Activated CD8-positive, alpha-beta memory T cell treated with anti-CD3 and anti-CD28 coated beads, Interleukin-2, amount 50 U/mL, for 48 hours (primary cell): ENCODE results near the gene STK25.
A peak's percentile ranks its signal among the peaks of the same experiment; 100 is the strongest.
"Not testable (repeated sequence)": the region's sequence is repeated elsewhere in the genome, so short reads cannot be mapped to it uniquely, and the experiment has no call there.

Experiments used
- DNase-seq: peaks from one replicate; pipeline ENCODE4 v3.0.0-alpha.2; 2020

Gene STK25

DNA sequence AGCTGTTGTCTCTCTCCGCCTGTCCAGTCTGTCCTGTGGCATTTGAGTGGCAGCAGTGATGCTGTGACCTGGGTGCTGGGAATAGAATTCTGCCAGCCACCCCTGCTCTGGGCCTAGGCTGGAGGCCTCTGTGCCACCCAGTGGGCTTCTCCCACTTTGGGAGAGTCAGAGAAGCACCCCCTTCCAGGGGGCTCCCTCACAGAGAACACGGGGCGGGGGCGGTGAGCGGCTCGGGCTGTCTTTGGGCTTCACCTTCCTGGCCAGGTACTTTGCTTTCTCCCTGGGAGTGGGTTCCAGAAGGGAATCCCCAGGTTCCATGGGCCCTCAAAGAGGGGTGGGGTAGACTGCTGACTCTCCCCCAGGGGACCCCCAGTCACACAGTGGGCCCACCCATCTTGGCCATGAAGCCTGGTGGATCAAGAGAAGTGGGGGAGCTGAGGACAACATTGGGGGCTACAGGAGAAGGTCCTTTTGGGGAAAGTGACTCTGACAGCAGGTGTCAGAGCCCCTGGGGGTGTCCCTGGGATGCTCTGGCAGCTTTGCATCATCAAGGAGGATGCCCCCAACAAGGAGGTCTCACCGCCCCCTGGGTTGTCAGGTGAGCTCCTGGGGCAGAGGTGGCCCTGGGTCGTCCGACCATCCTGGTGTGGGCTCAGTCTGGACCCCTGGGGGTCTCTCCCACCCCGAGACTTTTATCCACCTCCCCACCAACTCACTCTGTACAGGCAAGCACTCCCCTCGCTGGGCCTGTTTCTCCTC, 31.4 kb upstream of the STK25 start:
- DNase-seq = peak; percentile 46

DNA sequence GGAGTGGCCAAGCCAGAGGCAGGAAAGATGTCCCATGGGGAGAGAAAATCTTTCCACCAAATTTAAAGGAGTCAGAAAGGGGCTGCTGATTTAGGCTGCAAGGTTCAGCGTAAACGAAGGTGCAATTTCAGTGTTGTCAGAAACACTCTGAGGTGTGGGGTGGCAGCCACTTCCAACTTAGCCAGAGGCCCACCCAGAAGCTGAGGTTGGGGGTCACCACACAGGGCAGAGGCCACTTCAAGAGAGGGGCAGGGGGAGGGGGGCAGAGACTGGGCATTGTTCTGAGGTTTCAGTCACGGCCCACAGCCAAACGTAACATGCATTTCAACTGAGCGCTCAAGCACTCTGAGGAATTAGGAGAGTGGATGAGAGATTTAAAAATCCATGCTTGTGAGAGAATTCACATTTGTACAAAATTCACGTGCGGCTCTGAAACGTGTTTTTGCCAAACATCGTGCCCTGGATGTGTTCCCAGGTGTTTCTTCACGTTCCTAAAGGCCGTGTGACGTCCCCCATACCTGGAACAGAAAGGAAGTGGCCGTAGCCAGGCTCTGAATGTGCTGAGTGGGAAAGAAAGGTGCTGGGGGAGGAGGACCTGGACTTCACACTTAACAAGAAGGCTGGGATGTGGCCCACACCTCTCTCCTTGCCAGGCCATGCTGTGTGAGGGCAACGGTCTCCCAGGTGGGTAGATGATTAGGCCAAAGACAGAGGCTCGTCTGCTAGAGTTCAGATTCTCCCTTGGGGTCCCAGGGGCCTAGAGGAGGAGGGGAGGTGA, 30.6 kb upstream of the STK25 start:
- no peak for DNase-seq

DNA sequence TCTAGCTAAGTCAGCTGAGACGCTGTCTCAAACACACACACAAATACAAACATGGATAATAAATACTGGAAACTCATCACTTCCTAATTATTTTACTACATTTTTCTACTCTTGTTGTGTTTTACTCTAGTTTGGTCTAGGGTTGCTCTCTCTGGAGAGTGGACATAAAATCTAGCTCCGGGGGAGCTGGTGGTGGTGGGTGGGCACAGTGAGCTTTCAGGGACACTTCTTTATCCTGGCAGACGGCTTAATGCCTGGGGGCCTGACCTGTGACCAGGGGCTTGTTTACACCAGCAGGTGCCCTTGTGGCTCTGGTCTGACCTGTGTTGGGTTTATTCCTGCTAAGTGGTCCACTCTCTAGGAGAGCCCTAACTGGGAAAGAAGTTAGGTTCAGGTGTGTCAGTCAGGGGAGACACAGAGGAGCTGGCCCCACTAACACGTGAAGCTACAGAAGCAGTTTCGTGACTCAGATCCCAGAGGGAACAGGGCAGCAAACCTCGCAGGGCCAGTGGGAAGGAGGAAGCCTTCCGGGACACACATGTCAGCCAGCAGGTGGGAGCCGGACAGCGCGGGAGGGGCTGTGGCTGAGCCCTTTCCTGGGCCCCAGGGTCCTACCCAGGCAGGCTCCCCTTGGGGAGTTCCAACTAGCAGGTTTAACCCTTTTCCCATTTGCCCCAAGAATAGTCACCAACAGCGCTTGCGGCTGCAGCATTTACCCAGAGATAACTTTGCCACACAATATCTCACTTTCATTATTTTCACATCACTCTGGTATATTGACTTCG, 27.7 kb upstream of the STK25 start:
- DNase-seq = no peak

DNA sequence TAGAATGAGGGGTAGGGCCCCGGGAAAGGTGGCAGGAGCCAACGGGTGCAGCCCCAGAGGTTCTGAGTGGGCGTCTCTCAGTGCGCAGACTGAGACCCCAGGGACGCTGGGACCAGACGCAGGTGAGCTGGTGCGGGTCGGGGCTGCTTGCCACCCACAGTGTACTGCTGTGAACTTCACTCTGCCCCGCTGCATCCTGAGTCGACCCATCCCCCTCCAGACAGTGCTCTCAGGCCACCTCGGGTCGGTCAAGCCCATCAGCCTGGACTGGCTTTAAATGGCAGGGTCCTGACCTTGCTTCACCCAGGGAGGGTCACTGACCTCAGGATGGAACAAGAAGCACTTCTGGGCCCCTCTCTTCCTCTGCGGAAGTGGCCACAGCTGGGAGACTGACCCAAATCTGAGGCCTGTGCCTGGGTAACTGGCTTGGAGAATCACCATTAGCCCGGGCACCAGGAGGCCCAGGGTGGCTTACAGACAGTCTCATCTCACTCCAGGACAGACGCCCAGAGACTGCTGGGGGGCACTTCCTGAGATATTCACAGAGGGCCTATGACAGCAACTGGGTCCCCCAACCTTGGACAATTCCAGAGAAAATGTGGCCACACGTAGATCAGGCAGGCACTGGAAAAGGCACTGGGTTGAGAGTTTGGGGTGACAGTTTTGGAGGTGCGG, 26.5 kb upstream of the STK25 start:
- DNase-seq = no peak

DNA sequence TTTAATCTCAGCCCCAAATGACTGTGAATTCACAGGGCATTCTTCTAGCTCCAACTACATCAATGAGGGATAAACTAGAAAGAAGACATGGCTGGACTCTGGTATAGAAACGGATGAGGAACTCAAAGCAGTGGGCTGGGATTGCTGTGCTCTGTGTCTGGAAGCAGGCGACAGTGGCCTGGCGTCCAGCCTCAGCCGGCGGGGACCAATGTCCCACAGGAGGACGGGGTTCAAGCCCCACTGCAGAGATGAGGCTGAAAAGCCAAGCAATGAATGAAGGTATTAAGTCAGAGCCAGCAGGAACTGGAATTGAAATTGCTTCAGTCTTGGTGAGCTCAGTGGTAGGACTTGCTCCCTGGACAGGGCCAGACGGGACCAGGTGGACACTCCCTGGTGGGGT, 25.9 kb upstream of the STK25 start:
- DNase-seq = no peak

DNA sequence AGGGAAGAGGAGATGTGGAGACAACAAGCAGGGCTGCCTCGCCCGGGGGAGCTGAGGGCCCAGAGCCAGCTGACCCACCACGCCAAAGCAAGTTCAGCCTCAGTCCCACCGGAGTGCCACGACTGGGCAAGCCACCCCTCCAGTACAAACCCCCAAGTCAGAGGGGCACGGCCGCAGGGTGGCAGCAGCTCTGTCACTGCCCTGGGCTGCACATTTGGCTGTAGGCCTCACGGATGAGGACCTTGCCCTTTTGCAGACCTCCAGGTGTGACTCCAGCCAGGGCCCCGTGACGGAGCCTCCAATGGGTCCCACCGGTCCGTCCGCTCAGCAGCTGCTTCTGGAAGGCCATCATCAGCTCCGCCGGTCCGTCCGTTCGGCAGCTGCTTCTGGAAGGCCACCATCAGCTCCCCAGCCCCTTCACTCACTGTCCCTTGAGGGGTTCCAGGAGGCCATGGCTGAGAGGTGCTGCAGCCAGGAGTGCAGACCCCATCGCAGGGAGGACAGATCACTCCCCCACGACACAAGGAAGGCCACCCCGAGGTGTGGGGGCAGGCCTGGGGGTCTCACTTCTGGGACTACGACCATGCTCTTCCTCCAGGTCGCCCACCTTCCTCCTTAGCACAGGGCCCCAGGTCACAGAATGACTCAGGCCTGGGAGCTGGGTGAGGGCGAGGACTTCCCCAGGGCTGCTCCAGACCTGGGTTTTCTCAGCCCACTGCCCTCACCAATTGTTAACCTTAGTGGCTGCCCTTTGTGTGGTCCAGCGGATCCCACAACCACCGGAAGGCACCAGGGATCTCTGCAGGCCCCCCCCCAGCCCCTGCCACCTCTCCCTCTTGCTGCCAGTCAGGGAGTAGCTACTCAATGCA, 24.6 kb upstream of the STK25 start:
- no peak for DNase-seq

DNA sequence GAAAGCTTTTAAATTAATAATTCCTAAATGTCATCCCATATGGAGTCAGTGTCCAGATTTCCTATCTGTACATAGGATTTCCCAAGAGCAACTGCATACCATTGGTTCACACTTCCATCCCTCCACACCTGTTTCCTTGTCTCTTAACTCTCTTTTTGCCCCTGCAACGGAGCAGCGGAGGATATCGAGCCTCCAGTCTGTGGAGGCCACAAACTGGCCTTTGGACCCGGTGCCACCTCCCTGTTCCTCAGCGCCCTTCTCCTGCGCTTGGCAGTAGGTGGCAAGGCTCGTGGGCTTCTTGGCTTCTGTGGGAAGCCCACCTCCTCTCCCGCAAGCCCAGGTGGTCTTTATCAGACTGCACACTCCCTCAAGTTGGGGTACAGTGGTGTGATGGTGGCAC, 23.8 kb upstream of the STK25 start:
- no peak for DNase-seq

DNA sequence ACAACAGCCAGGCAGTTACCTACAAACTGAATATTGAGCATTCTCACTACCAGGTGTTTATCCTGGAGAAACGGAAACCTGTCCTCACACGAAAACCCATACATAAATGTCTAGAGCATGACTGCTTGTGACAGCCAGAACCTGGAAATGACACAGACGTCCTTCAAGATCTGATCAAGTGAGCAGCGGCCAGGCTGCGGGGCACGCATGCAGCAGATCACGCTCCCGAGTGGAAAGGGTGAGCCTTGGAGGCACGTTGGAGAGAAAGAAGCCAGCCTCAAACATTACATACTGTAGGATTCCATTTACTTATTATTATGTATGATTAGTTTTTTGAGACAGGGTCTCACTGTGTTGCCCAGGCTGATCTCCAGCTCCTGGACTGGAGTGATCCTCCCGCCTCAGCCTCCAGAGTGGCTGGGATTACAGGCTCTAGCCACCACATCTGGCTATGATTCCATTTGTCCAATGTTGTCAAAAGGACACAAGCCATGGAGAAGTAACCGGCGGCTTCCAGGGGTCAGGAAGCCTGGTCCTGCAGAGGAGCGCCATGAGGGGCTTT, 22.9 kb upstream of the STK25 start:
- no peak for DNase-seq

DNA sequence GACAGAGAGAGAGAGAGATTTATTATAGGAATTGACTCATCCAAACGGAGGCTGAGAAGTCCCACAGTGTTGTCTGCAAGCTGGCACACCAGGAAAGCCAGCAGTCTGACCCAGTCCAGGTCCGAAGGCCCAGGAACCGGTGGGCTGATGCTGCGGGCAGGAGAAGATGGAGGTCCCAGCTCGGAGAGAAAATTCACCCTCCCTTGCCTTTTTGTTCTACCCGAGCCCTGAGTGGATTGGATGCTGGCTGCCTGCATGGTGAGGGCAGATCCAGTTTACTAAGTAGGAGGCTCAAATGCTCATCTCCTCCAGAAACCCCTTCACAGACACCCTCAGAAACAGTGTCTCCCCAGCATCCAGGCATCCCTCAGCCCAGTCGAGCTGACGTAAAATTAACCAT, 22.2 kb upstream of the STK25 start:
- DNase-seq = no peak

DNA sequence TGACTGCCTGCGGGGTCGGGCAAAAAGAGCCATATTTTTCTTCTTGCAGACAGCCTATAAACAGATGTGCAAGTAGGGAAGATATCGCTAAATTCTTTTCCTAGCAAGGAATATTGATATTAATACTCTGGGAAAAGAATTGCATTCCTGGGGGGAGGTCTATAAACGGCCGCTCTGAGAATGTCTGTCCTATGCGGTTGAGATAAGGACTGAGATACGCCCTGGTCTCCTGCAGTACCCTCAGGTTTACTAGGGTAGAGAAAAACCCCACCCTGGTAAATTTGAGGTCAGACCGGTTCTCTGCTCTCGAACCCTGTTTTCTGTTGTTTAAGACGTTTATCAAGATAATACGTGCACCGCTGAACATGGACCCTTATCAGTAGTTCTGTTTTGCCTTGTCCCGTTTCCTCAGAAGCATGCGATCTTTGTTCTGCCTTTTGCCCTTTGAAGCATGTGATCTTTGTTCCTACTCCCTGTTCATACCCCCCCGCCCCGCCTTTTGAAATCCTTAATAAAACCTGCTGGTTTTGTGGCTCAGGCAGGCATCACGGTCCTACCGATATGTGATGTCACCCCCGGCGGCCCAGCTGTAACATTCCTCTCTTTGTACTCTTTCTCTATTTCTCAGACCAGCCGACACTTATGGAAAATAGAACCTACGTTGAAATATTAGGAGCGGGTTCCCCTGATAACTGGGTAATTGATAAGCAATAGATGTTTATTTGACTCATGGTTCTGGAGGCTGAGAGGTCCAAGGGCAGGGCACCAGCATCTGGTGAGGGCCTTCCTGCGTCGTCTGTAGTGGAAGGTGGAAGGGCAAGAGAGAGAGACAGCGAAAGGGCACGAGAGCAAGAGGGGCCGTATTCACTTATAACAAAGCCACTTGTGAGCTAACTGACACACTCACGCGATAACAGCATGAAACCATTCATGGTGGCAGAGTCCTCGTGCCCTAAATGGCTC, 17.7 kb upstream of the STK25 start:
- DNase-seq = not testable (repeated sequence)

DNA sequence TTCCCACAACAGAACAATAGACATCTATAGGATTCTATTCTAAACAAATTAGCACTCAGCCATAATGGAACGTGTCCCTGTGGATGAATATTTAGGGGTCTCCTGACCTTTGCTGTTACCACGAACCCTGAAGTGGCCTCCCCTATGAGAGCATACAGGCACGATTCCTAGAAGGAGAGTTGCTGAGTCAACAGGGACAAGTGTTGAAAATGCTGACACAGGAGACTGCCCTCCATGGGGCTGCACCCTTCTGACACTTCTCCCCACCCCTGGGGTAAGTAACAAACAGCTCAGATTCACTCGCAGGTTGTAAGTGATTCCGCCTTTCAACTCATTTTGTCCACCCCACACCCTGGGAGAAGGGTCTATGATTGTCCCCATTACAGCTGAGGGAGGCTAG, 14.1 kb upstream of the STK25 start:
- no peak for DNase-seq

DNA sequence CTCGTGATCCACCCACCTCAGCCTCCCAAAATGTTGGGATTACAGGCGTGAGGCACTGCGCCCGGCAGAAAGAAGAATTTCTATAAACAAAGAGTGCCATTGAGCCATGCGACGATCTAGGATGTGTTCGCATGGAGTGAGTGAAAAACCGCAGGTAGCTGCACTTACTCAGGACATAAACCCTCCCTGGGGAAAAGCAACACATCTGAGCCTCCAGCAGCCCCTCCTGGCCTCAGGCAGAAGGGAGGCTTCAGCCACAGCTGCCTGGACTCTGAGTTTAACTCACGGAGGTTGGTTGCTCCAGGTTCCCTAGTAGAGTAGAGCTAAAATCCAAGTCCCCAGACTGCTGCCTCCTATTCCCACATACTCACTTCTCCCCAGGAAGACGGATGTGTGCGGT, 11.3 kb upstream of the STK25 start:
- no peak for DNase-seq

DNA sequence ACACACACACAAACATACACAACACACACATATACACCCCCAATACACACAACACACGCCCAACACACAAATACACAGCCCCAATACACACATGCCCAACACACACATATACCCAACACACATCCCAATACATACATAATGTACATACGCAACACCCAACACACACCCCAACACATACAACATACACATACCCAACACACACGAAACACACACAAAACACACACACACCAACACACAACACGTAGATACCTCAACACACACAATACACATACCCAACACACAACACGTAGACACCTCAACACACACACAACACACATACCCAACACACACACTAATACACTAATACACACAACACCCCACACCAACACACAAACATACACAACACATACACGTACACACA, 8.9 kb upstream of the STK25 start:
- no peak for DNase-seq

DNA sequence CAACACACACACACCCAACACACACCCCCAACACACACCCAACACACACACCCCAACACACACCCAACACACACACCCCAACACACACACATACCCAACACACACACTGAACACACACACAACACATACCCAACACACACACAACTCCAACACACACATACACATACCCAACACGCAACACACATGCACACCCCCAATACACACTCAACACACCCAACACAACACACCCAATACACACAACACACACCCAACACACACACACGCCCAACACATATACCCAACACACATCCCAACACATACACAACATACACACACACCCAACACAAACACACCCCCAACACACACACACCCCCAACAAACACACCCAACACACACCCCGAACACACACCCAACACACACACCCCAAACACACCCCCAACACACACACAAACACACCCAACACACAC, 8.2 kb upstream of the STK25 start:
- DNase-seq = no peak

DNA sequence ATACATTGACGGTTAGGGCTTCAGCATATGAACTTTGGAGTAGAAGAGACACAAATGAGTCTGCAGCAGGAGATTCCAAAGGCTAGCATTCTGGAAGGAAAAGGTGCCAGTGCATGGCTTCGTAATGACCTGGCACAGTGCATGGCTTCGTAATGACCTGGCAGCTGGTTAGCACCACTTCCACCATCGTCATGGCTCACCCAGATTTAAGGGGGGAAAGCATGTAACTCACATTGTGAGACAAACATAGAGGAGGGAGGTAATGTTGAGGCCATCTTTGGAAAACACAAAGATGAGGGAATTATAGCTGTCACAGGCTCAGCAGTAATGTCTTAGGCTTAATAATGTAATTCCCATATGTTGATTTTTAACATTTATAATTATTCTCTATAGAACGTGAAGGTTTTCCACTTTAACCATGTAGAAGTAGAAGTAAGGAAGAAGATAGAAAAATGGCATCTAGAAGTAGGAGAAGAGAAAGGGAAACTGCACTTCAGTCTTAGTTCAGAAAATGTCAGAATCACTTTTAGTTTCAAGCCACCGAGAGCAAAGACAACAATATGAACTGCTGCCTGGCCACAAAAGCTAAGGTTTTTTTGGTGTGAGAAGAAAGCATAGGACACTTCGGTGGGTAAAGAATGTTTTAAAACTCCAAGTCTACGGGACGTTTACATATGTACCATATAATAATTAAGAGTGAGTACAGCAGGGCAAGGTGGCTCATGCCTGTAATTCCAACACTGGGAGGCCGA, 6.8 kb upstream of the STK25 start:
- no peak for DNase-seq

DNA sequence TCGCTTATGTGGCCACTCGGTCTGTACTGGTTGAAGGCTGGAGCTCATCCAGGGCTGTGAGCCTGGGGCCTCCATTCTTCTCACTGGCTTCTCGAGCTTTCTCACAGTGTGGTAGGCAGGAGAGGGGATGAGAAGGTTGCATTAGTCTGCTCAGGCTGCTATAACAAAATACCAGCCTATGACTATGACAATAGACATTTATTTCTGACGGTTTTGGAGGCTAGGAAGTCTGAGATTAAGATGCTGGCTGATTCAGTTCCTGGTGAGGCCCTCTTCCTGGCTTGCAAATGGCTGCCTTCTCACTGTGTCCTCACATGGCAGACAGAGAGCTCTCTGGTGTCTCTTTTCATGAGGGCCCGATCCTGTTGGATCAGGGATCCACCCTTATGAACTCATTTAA, 6.2 kb upstream of the STK25 start:
- no peak for DNase-seq

DNA sequence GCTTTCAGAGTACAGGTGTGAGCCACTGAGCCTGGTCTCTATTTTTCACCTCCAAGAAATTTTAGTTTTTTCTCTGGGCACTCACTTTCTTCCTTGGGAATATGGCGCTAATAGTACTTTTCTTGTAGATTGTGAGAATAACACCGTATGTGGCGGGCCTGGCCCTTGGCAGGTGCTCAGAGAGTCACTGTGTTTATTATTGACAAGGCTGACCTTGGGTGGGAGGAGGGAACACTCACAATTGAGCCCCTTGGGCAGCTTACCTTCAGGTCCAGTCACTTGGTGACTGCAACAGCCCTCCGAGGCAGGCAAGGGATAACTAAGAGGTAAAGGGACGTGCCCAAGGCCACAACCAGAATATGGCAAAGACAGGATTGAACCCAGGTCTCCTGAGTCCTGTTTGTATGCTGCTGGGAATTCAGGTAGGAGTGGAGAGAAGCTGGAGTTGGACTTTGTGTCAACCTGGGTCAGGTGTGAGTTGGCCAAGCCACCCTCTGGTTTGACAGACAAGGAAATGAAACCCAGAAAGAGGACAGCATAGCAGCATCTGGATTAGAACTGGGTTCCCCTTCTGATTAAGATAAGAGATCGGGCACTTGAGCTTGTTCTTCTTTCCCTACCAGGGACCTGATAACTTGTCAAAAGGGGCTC, 2.8 kb upstream of the STK25 start:
- DNase-seq = no peak

DNA sequence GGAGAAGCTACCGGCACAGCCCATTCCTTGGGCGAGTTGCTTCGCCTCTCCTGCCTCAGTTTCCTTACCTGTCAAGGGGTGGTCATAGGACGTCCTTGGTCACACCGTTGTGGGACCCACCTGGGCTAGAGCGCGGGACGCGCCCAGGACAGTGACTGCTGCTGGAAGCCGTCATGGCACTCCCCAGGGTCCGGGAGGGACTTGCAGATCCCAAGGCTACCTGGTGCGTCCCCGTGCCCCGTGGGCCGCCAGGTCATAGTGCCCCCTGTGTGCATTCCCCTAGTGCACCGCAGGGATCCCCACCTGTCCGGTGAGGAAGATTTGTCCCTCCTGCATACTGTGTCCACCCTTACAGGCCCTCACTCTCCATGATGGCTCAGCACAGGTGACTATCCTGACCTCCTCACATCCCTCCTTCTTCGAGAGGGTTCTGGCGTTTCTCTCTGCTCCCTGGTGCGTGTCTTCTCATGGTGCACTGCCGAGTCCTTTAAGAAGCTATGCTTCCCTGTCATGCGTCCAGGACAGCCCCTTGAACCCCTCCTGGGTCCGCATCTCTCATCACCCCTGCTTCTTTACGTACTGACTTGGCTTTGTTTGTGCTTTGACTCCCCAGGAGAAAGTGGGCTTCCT, 886 bp upstream of the STK25 start:
- no peak for DNase-seq
